NCI-H748 treated with DMSO at 0.1 percent for 48 hours (cell line): ENCODE data around the gene DSTN.
"Not testable (repeated sequence)": the region's sequence is repeated elsewhere in the genome, so short reads cannot be mapped to it uniquely, and the experiment has no call there.

ENCODE experiments used
- DNase-seq: peaks from one replicate; lab custom pipeline; 2025; lab: John Stamatoyannopoulos, UW

The DSTN gene

GRCh38 chr20:17651129-17651759 is 81.4 kb downstream of the DSTN start:
- no peak for DNase-seq

- no peak for DNase-seq
Measured at GRCh38 chr20:17651760-17652388, 82.0 kb downstream of the DSTN start.

GRCh38 chr20:17652411-17652810 is 82.5 kb downstream of the DSTN start:
- DNase-seq: no peak

GRCh38 chr20:17653835-17654648 is 84.2 kb downstream of the DSTN start:
- DNase-seq: no peak

- DNase-seq: no peak
Measured at GRCh38 chr20:17654649-17655285, 84.9 kb downstream of the DSTN start.

DNA sequence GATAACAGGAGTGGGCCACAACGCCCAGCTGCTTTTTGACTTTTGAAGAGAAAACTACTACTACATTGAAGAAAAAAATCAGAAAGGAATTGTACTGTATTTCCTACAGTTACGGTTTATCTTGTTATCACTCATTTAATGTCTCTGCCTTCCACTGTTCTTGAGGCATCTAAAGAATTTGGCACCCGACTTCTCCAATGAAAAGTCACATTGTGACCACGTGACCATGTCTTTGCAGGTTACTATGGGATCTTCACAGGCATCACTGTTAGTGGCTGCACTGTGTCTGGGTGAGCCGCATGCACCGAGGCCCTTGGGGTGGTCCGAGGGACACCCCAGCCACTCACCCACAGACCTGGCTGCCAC is 85.4 kb downstream of the DSTN start:
- DNase-seq: no peak

- DNase-seq: no peak
Measured at GRCh38 chr20:17655865-17656479, 86.1 kb downstream of the DSTN start.

DNA sequence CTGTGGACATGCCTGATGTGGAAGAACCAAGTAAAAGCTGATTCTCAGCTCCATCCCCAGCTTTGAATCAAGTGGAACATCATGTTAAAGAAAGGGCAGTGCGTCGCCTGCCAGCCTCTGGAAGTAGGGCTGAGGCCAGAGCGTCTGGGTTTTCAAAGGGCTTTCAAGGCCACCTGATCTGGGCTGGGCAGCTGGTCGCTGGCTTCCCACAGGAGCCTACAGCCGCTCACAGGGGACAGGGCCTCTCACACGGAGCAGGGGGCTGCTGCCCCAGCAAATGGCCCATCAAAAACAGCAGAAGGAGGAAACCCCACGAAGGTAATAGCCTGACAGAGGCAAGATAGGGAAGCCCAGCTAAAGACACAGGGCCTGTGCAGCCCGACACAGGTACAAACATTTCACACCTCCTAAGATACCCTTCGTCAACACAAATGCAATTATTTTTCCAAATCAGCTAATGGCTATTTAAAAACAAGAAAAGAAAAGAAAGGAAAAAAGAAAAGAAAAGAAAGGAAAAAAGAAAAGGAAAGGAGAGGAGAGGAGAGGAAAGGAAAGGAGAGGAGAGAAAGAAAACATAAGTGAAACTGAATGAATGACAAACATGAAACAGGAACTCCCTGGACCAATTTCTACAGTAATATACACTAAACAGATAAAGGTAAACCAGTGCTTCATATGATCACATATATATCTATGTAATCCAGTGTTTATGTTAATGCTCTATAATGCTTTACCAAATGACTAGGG is 87.4 kb downstream of the DSTN start:
- no peak for DNase-seq

GRCh38 chr20:17657898-17658647 is 88.2 kb downstream of the DSTN start:
- no peak for DNase-seq

DNA sequence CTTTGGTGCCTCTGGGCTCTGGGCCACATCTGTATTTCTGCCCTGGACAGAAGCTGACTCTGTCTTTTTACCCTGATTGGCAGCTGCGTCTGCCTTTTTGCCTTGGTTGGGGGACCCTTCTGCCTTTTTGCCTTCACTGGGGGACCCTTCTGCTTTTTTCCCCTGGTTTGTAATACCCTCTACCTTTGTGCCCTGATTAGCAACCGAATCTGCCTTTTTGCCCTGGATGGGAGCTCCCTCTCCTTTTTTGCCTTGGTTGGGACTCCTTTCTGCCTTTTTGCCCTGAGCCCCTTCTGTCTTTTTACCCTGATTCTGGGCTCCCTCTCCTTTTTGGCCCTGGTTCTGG is 88.7 kb downstream of the DSTN start:
- DNase-seq: no peak

DNA sequence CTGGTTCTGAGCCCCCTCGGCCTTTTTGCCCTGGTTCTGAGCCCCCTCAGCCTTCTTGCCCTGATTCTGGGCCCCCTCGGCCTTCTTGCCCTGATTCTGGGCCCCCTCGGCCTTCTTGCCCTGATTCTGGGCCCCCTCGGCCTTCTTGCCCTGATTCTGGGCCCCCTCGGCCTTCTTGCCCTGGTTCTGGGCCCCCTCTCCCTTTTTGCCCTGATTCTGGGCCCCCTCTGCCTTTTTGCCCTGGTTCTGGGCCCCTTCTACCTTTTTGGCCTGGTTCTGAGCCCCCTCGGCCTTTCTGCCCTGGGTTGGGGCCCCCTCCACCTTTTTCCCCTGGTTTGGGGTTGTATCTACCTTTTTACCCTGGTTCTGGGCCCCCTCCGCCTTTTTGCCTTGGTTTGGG is 89.5 kb downstream of the DSTN start:
- not testable (repeated sequence) for DNase-seq
